GM18526 (cell line): ENCODE data around the gene CD300H.

Experiments
- POLR2A ChIP-seq: IDR thresholded peaks from 3 replicates; pipeline ENCODE4 v1.6.1; 2011; ENCODE audit not compliant: insufficient read length; ENCODE audit errors: extremely low read depth

Gene CD300H

GRCh38 chr17:74567397-74567796 is at the start of gene CD300H:
Gene CD300H (minus strand): TSS chr17:74567509.
- TF ChIP-seq POLR2A: no peak

GRCh38 chr17:74616696-74617095 is 49.4 kb upstream of the CD300H start:
- no peak for TF ChIP-seq POLR2A

- no peak for TF ChIP-seq POLR2A
These were observed 44.7 kb upstream of the CD300H start for GRCh38 chr17:74612046-74612445.

GRCh38 chr17:74610108-74610507 is 42.8 kb upstream of the CD300H start:
- no peak for TF ChIP-seq POLR2A

GRCh38 chr17:74608511-74608910 is 41.2 kb upstream of the CD300H start:
- TF ChIP-seq POLR2A: no peak

- no peak for TF ChIP-seq POLR2A
These were observed 39.9 kb upstream of the CD300H start for GRCh38 chr17:74607221-74607620.

GRCh38 chr17:74606050-74606449 is 38.7 kb upstream of the CD300H start:
- no peak for TF ChIP-seq POLR2A

GRCh38 chr17:74605361-74605760 is 38.1 kb upstream of the CD300H start:
- no peak for TF ChIP-seq POLR2A

GRCh38 chr17:74604761-74605160 is 37.5 kb upstream of the CD300H start:
- TF ChIP-seq POLR2A: no peak

GRCh38 chr17:74604200-74604599 is 36.9 kb upstream of the CD300H start:
- TF ChIP-seq POLR2A: no peak

GRCh38 chr17:74603746-74604145 is 36.4 kb upstream of the CD300H start:
- no peak for TF ChIP-seq POLR2A

- no peak for TF ChIP-seq POLR2A
These were observed 35.8 kb upstream of the CD300H start for GRCh38 chr17:74603037-74603635.

- no peak for TF ChIP-seq POLR2A
These were observed 34.7 kb upstream of the CD300H start for GRCh38 chr17:74601944-74602572.

GRCh38 chr17:74599448-74599939 is 32.2 kb upstream of the CD300H start:
- TF ChIP-seq POLR2A: no peak

- no peak for TF ChIP-seq POLR2A
These were observed 31.7 kb upstream of the CD300H start for GRCh38 chr17:74599023-74599399.

GRCh38 chr17:74598346-74599022 is 31.2 kb upstream of the CD300H start:
- no peak for TF ChIP-seq POLR2A
